Keratinocyte (primary cell): ENCODE measurements around the gene TEDC2. TPM values are rescaled to one million over a fixed set of nuclear protein-coding genes. Genes with fewer than 3 reads are reported as not detected.

Source experiments
- DNase-seq: peaks from one replicate; pipeline ENCODE4 v3.0.0-alpha.2; 2011; ENCODE audit warnings: low read depth, missing footprints, low spot score
- FAIRE-seq: peaks from 2 replicates; lab custom pipeline; 2011; peaks lifted over from hg19 to GRCh38; lab: Jason Lieb, UNC
- H2AFZ ChIP-seq: 2 replicates; pipeline ENCODE4 v1.6.0; 2012; ENCODE audit warnings: low read length, control low read depth, inconsistent platforms; ENCODE audit not compliant: control insufficient read depth
- H3K27ac ChIP-seq: 2 replicates; pipeline ENCODE4 v1.5.1; 2011; ENCODE audit warnings: low read length; ENCODE audit not compliant: control insufficient read depth, insufficient read depth
- H3K27me3 ChIP-seq: 3 replicates; pipeline ENCODE4 v1.6.0; 2011; ENCODE audit warnings: low read length; ENCODE audit not compliant: control insufficient read depth, insufficient read depth; ENCODE audit errors: extremely low read depth
- H3K36me3 ChIP-seq, 2 experiments: 2 replicates in 1 of 2; 3 replicates in 1 of 2; pipeline ENCODE4 v1.5.1; 2011; ENCODE audit warnings: low read length in 2 of 2, mild to moderate bottlenecking in 1 of 2; ENCODE audit not compliant: control insufficient read depth in 2 of 2, insufficient read depth in 2 of 2; ENCODE audit errors: extremely low read depth in 1 of 2
- H3K4me1 ChIP-seq: 3 replicates; pipeline ENCODE4 v1.5.1; 2011; ENCODE audit warnings: low read length; ENCODE audit not compliant: control insufficient read depth, insufficient read depth; ENCODE audit errors: extremely low read depth
- H3K4me2 ChIP-seq: 3 replicates; pipeline ENCODE4 v1.6.0; 2011; ENCODE audit warnings: low read depth, low read length; ENCODE audit not compliant: control insufficient read depth, insufficient read depth; ENCODE audit errors: extremely low read depth
- H3K4me3 ChIP-seq, 3 experiments: fragments of 200-600 bp in 1 of 3; sonication (generic) in 1 of 3; 2 replicates in 2 of 3; 3 replicates in 1 of 3; pipeline ENCODE4 v1.5.1; 2011 to 2016; ENCODE audit warnings: low read length in 3 of 3, mild to moderate bottlenecking in 3 of 3, control low read depth in 2 of 3, inconsistent platforms in 1 of 3, low read depth in 1 of 3, mixed read lengths in 1 of 3, mixed run types in 1 of 3, moderate library complexity in 1 of 3; ENCODE audit not compliant: control insufficient read depth in 2 of 3, insufficient read depth in 2 of 3; ENCODE audit errors: extremely low read depth in 1 of 3
- H3K79me2 ChIP-seq: 2 replicates; pipeline ENCODE4 v1.6.0; 2012; ENCODE audit warnings: low read length; ENCODE audit not compliant: control insufficient read depth, insufficient read depth
- H3K9ac ChIP-seq: 3 replicates; pipeline ENCODE4 v1.6.0; 2011; ENCODE audit warnings: low read length; ENCODE audit not compliant: control insufficient read depth, insufficient read depth; ENCODE audit errors: extremely low read depth
- H3K9me1 ChIP-seq: 3 replicates; pipeline ENCODE4 v1.6.0; 2011; ENCODE audit warnings: low read length; ENCODE audit not compliant: control insufficient read depth, insufficient read depth; ENCODE audit errors: extremely low read depth
- H3K9me3 ChIP-seq: 2 replicates; pipeline ENCODE4 v1.5.1; 2012; ENCODE audit warnings: low read depth, low read length; ENCODE audit not compliant: control insufficient read depth
- H4K20me1 ChIP-seq: 3 replicates; pipeline ENCODE4 v1.6.0; 2011; ENCODE audit warnings: low read length; ENCODE audit not compliant: control insufficient read depth, insufficient read depth; ENCODE audit errors: extremely low read depth
- EZH2 ChIP-seq: IDR thresholded peaks from one replicate; pipeline ENCODE4 v1.6.1; 2012; ENCODE audit warnings: inconsistent platforms, mild to moderate bottlenecking, low read length, moderate library complexity
- dilution Hi-C: fragments of 300-500 bp; cut with MboI; formaldehyde crosslinking; loops from one replicate; pipeline ENCODE4 v1.7.0; 2020; ENCODE audit warnings: low sequenced_read_pairs; ENCODE audit not compliant: extremely low pct_ligation_motif_present
- polyA plus RNA-seq, 5 experiments: library from polyadenylated mRNA; depleted of rRNA in 3 of 5; stranded (reverse) in 3 of 5; stranded (forward) in 1 of 5; unstranded in 1 of 5; fragments of >200 nt; gene quantifications; 1 replicate in 1 of 5; 2 replicates in 3 of 5; 3 replicates in 1 of 5; pipeline versions ENCODE4 v1.2.1 to v1.2.3, GENCODE V29; 2011 to 2012; ENCODE audit warnings: missing spikeins in 2 of 5, low read depth in 1 of 5, low replicate concordance in 1 of 5
- TF ChIP-seq, protein P1 (sequence below), 3 experiments: IDR thresholded peaks in 1 of 3; conservative IDR thresholded peaks in 1 of 3; optimal IDR thresholded peaks in 1 of 3; 2 replicates in 2 of 3; 3 replicates in 1 of 3; pipeline versions ENCODE3 to v1.5.1; 2011; ENCODE audit warnings: low read length in 3 of 3, mild to moderate bottlenecking in 3 of 3, moderate library complexity in 2 of 3, control low read depth in 1 of 3, inconsistent platforms in 1 of 3; ENCODE audit not compliant: insufficient read depth in 2 of 3; ENCODE audit errors: extremely low read depth in 1 of 3

The TEDC2 gene
- polyA plus RNA-seq, 1 donor (not counting 4 experiments of a cell fraction or from before 2014, with no cell fraction given) = 2.7 TPM

DNA sequence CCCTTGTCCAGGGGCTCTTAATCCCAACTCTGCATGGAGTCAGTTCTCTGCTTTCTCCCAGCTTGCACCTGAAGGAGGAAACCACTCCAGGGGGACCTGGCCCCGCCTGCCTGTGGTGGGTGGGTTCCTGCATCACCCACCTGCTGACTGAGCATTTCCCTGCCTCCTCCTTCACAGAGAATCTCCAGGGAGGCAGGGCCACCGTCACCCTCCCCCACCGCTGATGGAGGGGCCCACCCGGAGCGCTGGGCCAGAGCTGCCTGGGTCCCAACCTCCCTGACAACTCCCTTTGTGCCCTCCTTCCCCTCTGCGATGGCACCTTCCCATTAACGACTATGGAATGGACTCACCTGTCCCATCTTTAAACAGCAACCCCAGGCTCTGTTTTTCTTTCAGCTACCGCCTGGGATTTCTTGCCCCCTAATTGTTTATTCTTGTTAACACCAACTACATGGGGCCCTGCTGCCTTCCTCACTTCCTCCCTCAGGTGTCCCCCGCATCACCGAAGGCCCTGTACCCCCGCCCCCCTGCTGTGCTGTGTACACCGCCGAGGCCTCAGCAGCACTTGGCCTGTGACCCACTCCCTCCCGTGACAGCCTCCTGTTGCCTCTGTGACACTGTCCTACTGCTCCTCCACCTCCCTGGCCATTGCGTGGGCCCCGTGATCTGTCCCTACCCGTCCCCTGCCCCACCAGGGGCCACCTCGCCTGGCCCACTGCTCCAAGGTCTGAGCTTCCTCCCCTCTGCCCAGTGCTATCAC is 842 bp upstream of the TEDC2 start:
- H3K27me3 ChIP-seq = no peaks in the 10 kb centered on the region
- H3K36me3 ChIP-seq = peaks cover 8 to 17% of the 10 kb centered on the region in 2 experiments
- peak overlapping the region; percentile 87 for H2AFZ ChIP-seq
- no peaks in the 10 kb centered on the region for H3K9me1 ChIP-seq
- DNase-seq (no peak), FAIRE-seq (no peak)
- no peaks in the 10 kb centered on the region for H4K20me1 ChIP-seq
- H3K4me2 ChIP-seq = peak overlapping the region; percentile 93
- H3K27ac ChIP-seq = no peak overlapping the region
- peak overlapping the region; percentile 43 to 82 (median 76) for H3K4me3 ChIP-seq
- H3K4me1 ChIP-seq = peaks cover 10% of the 10 kb centered on the region
- H3K79me2 ChIP-seq = no peaks in the 10 kb centered on the region
- TF ChIP-seq, protein P1, sequence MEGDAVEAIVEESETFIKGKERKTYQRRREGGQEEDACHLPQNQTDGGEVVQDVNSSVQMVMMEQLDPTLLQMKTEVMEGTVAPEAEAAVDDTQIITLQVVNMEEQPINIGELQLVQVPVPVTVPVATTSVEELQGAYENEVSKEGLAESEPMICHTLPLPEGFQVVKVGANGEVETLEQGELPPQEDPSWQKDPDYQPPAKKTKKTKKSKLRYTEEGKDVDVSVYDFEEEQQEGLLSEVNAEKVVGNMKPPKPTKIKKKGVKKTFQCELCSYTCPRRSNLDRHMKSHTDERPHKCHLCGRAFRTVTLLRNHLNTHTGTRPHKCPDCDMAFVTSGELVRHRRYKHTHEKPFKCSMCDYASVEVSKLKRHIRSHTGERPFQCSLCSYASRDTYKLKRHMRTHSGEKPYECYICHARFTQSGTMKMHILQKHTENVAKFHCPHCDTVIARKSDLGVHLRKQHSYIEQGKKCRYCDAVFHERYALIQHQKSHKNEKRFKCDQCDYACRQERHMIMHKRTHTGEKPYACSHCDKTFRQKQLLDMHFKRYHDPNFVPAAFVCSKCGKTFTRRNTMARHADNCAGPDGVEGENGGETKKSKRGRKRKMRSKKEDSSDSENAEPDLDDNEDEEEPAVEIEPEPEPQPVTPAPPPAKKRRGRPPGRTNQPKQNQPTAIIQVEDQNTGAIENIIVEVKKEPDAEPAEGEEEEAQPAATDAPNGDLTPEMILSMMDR (optimal IDR thresholded peaks at IDR 0.05 in 1 of 3, IDR thresholded peaks at IDR 0.05 in 1 of 3, conservative IDR thresholded peaks at IDR 0.05 in 1 of 3; ENCODE audit: extremely low read depth in 1 of 3, insufficient read depth in 2 of 3, low read length in 3 of 3) = no peak
- TF ChIP-seq EZH2 = no peak
- dilution Hi-C loops = no loop called here
- H3K9me3 ChIP-seq = no peaks in the 10 kb centered on the region
- H3K9ac ChIP-seq = peak overlapping the region; percentile 61

DNA sequence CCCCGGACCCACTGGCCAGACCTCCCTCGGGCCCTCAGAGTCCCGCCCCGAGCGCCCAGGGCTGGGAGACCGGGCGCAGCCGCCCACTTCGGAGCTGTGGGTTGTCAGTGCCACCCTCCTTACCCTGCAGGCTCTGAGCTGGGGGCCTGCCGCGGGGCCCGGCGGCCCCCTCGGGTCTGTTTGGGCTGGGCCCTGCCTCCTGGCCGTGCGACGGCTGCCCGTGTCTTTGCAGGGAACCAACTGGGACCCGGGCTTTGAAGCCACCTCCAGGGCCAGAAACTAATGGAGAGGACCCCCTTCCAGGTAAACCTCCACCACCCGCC is 443 bp downstream of the TEDC2 start:
- FAIRE-seq (no peak), DNase-seq (no peak)
- Histone ChIP-seq H3K27me3 (no peaks in the 10 kb centered on the region), H3K9me1 (no peaks in the 10 kb centered on the region), H3K4me1 (peaks cover 10% of the 10 kb centered on the region), H3K9ac (peak overlapping the region; percentile 28), H3K36me3 (peaks cover 6 to 13% of the 10 kb centered on the region in 2 experiments), H2AFZ (peak overlapping the region; percentile 47), H3K4me3 (peak overlapping the region; percentile 43 to 82 (median 76)), H4K20me1 (no peaks in the 10 kb centered on the region), H3K4me2 (peak overlapping the region; percentile 93), H3K9me3 (no peaks in the 10 kb centered on the region), H3K27ac (peak overlapping the region; percentile 8), H3K79me2 (no peaks in the 10 kb centered on the region)
- TF ChIP-seq, protein P1 (optimal IDR thresholded peaks at IDR 0.05 in 1 of 3, IDR thresholded peaks at IDR 0.05 in 1 of 3, conservative IDR thresholded peaks at IDR 0.05 in 1 of 3; ENCODE audit: extremely low read depth in 1 of 3, insufficient read depth in 2 of 3, low read length in 3 of 3) = no peak
- TF ChIP-seq EZH2 = no peak
- dilution Hi-C loops = no loop called here
